Measurements from ENCODE around the gene CTDSPL.

Gene CTDSPL

DNA sequence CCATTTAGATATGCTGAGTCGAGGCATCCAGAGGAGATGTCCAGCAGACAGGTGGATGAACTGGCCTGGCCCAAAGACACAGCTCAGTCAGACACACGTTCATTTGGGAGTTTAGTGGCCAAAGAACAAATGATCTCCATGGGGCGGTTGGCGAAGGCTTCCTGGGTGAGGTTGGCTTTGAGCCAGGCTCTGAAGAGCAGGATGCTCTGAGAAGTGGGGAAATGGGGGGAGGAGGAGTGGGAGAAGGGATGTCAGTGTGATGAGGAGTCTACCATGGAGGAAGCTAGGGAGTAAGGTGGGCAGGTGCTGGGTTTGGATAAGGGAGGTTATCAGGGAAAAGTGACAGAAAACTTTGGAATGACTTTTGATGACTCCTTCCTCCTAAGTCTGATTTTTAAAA, 81.4 kb downstream of the CTDSPL start:
- TF ChIP-seq, protein P1, sequence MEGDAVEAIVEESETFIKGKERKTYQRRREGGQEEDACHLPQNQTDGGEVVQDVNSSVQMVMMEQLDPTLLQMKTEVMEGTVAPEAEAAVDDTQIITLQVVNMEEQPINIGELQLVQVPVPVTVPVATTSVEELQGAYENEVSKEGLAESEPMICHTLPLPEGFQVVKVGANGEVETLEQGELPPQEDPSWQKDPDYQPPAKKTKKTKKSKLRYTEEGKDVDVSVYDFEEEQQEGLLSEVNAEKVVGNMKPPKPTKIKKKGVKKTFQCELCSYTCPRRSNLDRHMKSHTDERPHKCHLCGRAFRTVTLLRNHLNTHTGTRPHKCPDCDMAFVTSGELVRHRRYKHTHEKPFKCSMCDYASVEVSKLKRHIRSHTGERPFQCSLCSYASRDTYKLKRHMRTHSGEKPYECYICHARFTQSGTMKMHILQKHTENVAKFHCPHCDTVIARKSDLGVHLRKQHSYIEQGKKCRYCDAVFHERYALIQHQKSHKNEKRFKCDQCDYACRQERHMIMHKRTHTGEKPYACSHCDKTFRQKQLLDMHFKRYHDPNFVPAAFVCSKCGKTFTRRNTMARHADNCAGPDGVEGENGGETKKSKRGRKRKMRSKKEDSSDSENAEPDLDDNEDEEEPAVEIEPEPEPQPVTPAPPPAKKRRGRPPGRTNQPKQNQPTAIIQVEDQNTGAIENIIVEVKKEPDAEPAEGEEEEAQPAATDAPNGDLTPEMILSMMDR (IDR thresholded peaks at IDR 0.05; ENCODE audit: low read length, missing control alignments): no peak
- H3K4me3 ChIP-seq (replicated peaks; ENCODE audit: low read depth, low read length): no peak overlapping the region
- DNase-seq (ENCODE audit: low read depth): no peak

DNA sequence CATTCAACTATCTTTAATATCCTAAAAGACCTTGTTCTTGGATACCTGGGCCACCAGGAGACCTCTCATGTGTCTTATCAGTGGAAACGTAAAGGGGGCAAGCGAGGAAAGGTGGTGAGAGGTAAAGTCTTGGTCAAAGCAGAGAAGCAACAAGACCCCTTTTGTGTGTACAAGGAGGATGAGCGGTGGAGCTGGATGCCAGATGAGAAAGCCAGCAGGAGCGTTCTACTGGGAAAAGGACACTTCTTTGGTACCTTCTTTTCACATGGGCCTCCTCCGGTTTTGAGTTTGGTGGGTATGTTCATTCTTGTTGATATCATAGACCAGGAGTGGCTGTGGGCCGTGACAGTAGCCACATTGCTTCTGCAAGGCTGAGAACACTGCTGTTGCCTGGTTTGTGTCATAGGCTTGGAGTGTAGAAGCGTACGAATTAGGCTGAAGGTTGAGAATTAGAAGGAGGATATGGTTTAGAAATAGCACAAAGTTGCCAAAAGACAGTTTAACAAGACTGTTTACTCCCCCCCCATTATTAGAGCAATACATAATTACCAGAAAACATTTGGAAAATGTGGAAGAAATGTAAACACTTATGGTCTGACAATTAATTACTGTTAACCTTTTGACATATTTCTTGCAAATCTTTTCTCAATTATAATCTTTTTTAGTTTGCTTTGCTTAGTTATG, 82.1 kb downstream of the CTDSPL start:
- no peak for DNase-seq (ENCODE audit: low read depth)
- H3K4me3 ChIP-seq (replicated peaks; ENCODE audit: low read depth, low read length): no peak overlapping the region
- TF ChIP-seq, protein P1 (IDR thresholded peaks at IDR 0.05; ENCODE audit: low read length, missing control alignments): no peak

DNA sequence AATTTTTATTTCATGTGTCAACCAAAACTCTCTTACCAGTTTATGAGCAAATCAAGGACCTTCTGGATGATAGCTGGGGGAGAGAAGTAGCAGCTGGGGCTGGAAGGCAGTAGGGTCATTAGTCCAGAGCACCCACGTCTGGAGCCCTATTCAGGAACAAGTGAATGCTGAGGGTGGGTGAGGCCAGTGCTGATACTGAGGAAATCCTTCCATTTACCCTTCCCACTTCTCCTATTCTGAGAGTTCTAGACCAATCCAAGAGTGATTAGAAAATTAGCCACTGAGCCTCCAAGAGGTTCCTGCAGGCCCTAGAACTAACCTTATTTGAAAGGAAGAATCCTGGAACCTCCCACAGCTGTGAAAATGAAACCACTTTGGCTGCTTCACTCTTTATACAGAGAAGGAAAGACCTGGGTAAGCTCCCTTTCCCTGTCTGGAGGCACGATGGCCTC, 82.7 kb downstream of the CTDSPL start:
- TF ChIP-seq, protein P1 (IDR thresholded peaks at IDR 0.05; ENCODE audit: low read length, missing control alignments): no peak
- H3K4me3 ChIP-seq (replicated peaks; ENCODE audit: low read depth, low read length): no peak overlapping the region
- DNase-seq (ENCODE audit: low read depth): peak; percentile 43

DNA sequence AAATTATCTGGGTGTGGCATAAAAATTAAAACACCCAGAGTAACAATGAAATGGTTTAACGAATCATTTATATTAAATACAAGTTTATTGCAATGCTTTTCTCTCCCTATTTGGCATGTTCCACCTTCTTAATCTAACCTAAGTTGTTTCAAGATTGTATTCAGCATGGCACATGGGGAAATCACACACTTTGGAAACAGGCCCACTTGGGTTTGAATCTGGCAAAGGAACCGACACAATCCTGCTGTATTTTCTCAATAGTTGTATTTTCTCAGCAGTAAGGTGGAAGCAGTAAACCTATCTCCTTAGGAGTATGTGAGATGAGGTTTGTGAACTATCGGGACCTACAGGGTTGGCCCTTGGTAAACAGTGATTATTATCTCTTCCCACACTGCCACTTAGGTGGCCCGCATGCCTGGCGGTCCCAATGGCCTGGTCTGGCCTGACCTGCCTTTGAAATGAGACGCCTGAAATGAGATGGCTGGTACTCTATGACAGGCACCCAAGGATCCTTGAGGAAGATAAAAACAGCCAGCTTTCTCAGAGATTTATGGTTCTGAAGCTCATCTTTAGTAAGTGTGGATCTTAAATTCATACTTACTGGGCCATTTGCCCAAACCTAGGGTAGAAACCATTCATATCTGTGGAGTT, 83.6 kb downstream of the CTDSPL start:
- no peak overlapping the region for H3K4me3 ChIP-seq (replicated peaks; ENCODE audit: low read depth, low read length)
- DNase-seq (ENCODE audit: low read depth): peak; percentile 37
- TF ChIP-seq, protein P1 (IDR thresholded peaks at IDR 0.05; ENCODE audit: low read length, missing control alignments): no peak

DNA sequence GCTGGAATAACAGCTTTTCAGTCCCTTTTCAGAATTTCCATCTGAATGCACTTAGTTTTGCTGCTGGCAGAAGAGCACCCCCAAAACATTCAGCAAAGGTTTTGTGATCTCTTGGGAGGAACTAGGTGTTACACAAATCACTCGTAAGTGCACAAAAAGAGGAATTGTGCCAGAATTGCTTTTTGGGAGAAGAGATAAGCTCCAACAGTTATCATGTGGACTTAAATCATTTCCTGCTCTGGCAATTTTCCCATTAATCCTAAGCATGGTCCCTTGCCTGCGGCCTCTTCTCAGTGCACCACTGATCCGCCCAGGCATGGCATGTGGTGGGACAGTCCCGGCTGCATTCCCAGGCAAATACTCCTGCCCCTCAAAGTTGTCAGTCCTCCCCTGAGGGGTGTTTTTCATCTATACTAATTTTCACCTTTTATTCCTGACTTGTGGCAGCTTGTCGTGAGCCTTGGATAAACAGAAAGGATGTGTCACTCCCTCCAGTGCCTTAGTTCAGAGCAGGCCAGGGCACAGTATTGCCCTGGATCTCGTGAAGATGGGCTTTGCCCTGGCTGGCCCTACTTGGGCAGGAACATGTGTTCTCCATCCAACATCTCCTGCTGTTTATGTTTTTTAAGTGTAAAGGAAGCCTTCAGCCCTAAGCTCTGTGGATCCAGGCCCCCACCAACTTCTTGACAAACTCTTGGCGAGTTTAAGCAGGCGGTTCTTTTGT, 84.3 kb downstream of the CTDSPL start:
- TF ChIP-seq, protein P1 (IDR thresholded peaks at IDR 0.05; ENCODE audit: low read length, missing control alignments): no peak
- DNase-seq (ENCODE audit: low read depth): peak; percentile 81
- H3K4me3 ChIP-seq (replicated peaks; ENCODE audit: low read depth, low read length): no peak overlapping the region

DNA sequence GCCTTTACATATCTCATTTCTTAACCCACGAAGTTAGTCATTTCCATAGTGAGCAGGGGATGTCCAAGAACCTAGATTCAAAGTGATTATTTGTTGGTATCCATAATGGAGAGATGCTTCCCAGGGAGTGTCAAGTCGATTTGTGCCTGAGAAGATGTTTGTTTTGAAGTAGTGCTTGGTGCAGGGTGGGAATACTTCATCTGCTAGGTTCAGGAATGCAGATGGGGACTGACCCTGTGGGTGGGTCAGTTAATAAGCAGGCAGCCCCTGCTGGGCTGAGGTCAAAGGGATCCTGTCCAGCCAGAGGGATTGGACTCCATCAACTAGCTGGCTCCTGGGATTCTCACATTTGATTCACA, 84.8 kb downstream of the CTDSPL start:
- DNase-seq (ENCODE audit: low read depth): no peak
- no peak overlapping the region for H3K4me3 ChIP-seq (replicated peaks; ENCODE audit: low read depth, low read length)

More for the DNA sequence above, 84.8 kb downstream of the CTDSPL start:
- TF ChIP-seq, protein P1 (IDR thresholded peaks at IDR 0.05; ENCODE audit: low read length, missing control alignments): no peak
